Liver (tissue), 3 donors: ENCODE results near the gene TBC1D16.

Experiments used
- EGR1 ChIP-seq, 2 donors: IDR thresholded peaks; 2 replicates each; pipeline ENCODE4 v1.6.1; 2016 to 2018; ENCODE audit warnings: antibody characterized with exemption in 2 of 2, low read depth in 2 of 2
- NR2F2 ChIP-seq: IDR thresholded peaks from 2 replicates; pipeline ENCODE4 v1.6.1; 2016; ENCODE audit warnings: antibody characterized with exemption
- RAD21 ChIP-seq, 2 donors: IDR thresholded peaks; 2 replicates each; pipeline ENCODE4 v1.6.1; 2016; ENCODE audit warnings: antibody characterized with exemption in 2 of 2, mild to moderate bottlenecking in 2 of 2
- TAF1 ChIP-seq: conservative IDR thresholded peaks from 2 replicates; pipeline ENCODE4 v1.6.1; 2016; ENCODE audit warnings: antibody characterized with exemption, mild to moderate bottlenecking
- TF ChIP-seq, protein P1 (sequence below): IDR thresholded peaks from 2 replicates; pipeline ENCODE4 v1.6.1; 2016; ENCODE audit warnings: antibody characterized with exemption, mild to moderate bottlenecking
- TF ChIP-seq, protein P2 (sequence below): fragments of 150-350 bp; IDR thresholded peaks from 2 replicates; pipeline ENCODE4 v1.5.1; 2017; ENCODE audit warnings: improper control_type of control experiment, low read depth, low read length; ENCODE audit not compliant: missing input control
- TF ChIP-seq, protein P3 (sequence below): IDR thresholded peaks from 2 replicates; pipeline ENCODE4 v1.6.1; 2016; ENCODE audit warnings: antibody characterized with exemption
- donor health status: healthy.
- donor health status: healthy.

DNA sequence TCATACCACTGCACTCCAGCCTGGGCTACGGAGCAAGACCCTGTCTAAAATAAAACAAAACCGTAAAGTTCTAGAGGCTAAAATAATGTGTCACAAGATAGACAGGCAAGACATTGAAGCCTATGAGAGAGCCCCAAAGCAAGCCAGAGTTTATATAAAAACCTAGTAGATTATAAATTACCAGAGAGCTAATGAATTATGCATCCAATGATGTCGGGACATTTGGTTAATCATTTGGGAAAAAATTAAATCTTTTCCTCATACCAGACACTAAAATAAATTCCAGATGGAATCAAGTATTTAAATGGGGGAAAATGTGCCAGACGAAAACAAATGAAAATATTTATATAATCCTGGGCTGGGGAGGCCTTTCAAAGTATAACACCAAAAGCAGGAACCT is 25.0 kb upstream of the TBC1D16 start:
- TF ChIP-seq EGR1 (IDR thresholded peaks at IDR 0.05; ENCODE audit: low read depth in 2 of 2) (no peak), TAF1 (no peak), RAD21 (IDR thresholded peaks at IDR 0.05) (no peak), NR2F2 (no peak)
- TF ChIP-seq, protein P1, sequence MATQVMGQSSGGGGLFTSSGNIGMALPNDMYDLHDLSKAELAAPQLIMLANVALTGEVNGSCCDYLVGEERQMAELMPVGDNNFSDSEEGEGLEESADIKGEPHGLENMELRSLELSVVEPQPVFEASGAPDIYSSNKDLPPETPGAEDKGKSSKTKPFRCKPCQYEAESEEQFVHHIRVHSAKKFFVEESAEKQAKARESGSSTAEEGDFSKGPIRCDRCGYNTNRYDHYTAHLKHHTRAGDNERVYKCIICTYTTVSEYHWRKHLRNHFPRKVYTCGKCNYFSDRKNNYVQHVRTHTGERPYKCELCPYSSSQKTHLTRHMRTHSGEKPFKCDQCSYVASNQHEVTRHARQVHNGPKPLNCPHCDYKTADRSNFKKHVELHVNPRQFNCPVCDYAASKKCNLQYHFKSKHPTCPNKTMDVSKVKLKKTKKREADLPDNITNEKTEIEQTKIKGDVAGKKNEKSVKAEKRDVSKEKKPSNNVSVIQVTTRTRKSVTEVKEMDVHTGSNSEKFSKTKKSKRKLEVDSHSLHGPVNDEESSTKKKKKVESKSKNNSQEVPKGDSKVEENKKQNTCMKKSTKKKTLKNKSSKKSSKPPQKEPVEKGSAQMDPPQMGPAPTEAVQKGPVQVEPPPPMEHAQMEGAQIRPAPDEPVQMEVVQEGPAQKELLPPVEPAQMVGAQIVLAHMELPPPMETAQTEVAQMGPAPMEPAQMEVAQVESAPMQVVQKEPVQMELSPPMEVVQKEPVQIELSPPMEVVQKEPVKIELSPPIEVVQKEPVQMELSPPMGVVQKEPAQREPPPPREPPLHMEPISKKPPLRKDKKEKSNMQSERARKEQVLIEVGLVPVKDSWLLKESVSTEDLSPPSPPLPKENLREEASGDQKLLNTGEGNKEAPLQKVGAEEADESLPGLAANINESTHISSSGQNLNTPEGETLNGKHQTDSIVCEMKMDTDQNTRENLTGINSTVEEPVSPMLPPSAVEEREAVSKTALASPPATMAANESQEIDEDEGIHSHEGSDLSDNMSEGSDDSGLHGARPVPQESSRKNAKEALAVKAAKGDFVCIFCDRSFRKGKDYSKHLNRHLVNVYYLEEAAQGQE, result no peak
- TF ChIP-seq, protein P2, sequence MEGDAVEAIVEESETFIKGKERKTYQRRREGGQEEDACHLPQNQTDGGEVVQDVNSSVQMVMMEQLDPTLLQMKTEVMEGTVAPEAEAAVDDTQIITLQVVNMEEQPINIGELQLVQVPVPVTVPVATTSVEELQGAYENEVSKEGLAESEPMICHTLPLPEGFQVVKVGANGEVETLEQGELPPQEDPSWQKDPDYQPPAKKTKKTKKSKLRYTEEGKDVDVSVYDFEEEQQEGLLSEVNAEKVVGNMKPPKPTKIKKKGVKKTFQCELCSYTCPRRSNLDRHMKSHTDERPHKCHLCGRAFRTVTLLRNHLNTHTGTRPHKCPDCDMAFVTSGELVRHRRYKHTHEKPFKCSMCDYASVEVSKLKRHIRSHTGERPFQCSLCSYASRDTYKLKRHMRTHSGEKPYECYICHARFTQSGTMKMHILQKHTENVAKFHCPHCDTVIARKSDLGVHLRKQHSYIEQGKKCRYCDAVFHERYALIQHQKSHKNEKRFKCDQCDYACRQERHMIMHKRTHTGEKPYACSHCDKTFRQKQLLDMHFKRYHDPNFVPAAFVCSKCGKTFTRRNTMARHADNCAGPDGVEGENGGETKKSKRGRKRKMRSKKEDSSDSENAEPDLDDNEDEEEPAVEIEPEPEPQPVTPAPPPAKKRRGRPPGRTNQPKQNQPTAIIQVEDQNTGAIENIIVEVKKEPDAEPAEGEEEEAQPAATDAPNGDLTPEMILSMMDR, result no peak
- TF ChIP-seq, protein P3, sequence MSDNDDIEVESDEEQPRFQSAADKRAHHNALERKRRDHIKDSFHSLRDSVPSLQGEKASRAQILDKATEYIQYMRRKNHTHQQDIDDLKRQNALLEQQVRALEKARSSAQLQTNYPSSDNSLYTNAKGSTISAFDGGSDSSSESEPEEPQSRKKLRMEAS, result no peak
